Suprapubic skin (tissue), 4 donors: ENCODE measurements around the gene ZBTB2.

ENCODE experiments used
- CTCF ChIP-seq, 2 donors: fragments of 200-600 bp in 1 of 2; fragments of 450-650 bp in 1 of 2; sonication (generic) in 1 of 2; IDR thresholded peaks; one replicate each; pipeline ENCODE4 v1.5.1; 2016 to 2019; ENCODE audit warnings: antibody characterized with exemption in 2 of 2, mild to moderate bottlenecking in 1 of 2, moderate library complexity in 1 of 2
- EP300 ChIP-seq: sonication (generic); formaldehyde crosslinking; IDR thresholded peaks from one replicate; pipeline ENCODE4 v1.6.1; 2017; ENCODE audit warnings: antibody characterized with exemption
- POLR2A ChIP-seq, 2 donors: fragments of 450-650 bp; IDR thresholded peaks; one replicate each; pipeline ENCODE4 v1.6.1; 2017; ENCODE audit warnings: antibody characterized with exemption in 2 of 2, mild to moderate bottlenecking in 2 of 2, moderate library complexity in 2 of 2
- POLR2AphosphoS5 ChIP-seq, 3 donors: sonication (generic); formaldehyde crosslinking; IDR thresholded peaks; one replicate each; pipeline ENCODE4 v1.6.1; 2017; ENCODE audit warnings: antibody characterized with exemption in 3 of 3

GRCh38 chr6:151434369-151434768 lies 43.0 kb upstream of the ZBTB2 start:
- TF ChIP-seq CTCF (IDR thresholded peaks at IDR 0.05) (no peak), POLR2A (IDR thresholded peaks at IDR 0.05) (no peak), POLR2AphosphoS5 (IDR thresholded peaks at IDR 0.05) (no peak), EP300 (no peak)
